GF-D8 (cell line): ENCODE results near the gene PNCK.

Experiments
- DNase-seq: peaks from one replicate; lab custom pipeline; 2025; lab: John Stamatoyannopoulos, UW

Gene PNCK

DNA sequence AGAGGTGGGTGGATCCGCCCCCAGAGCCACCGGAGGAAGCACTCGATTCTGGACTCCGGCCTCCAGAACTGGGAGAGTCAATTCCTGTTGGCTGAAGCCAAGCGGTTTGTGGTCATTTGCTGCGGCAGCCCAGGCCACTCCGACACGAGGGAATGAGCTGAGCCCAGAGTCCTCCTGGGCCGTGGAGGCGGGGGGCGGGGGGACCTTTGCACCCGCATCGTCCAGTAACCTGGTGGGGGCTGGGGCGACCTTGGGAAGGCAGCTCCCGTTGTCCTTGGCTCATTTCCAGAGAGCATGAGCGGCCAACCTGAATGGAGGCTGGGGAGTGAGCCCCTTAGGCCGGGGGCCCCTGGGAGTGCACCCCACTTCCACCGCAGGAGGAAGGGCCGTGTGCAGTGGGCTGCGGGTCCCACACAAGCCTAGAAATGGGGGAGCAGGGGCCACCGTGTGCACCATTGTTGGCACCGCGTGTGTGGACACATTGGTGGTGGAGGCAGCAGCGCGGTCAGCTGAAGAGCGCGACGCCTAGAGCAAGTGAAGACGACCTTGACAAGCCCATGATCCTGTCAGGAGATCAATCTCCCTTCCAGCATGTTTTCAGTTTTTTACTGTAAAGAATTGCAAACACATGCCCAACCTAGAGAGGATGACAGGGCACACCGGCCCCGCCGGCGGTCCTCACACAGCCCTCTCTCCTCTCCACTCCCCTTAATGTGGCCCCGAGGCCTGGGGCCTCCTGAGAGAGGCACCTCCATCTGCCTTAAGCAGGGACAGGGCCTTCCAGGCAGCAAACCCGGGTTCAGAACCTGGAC, 46.5 kb downstream of the PNCK start:
- DNase-seq, result no peak

DNA sequence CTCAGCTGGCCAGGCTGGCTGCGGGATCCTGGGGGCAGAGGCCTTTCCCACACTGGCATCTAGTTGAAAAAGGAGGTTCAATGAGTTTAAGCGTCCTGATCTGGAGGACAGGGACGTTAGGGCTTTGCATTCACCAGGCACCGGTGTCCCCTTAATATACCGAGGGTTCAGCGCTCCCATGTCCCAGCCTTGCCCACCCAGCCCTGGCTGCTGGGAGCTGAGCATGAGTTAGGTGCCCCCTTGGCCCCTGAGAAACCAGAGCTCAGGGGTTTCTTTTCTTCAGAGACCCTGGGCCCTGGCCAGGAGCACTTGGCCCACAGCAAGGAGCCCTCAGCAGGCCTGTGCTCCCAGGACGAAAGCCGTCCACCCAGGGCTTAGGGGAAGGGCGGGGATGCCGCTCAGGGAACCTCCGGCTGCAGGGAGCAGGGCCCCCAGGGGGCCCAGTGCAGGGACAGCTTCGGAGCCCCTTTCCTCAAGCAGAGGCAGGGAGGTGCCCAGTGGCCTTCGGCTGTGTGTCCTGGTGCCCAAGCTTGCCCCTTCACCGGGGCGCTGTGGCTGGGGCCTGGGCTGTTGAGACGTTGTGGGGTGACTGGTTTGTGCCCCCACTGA, 47.5 kb downstream of the PNCK start:
- DNase-seq, result no peak

DNA sequence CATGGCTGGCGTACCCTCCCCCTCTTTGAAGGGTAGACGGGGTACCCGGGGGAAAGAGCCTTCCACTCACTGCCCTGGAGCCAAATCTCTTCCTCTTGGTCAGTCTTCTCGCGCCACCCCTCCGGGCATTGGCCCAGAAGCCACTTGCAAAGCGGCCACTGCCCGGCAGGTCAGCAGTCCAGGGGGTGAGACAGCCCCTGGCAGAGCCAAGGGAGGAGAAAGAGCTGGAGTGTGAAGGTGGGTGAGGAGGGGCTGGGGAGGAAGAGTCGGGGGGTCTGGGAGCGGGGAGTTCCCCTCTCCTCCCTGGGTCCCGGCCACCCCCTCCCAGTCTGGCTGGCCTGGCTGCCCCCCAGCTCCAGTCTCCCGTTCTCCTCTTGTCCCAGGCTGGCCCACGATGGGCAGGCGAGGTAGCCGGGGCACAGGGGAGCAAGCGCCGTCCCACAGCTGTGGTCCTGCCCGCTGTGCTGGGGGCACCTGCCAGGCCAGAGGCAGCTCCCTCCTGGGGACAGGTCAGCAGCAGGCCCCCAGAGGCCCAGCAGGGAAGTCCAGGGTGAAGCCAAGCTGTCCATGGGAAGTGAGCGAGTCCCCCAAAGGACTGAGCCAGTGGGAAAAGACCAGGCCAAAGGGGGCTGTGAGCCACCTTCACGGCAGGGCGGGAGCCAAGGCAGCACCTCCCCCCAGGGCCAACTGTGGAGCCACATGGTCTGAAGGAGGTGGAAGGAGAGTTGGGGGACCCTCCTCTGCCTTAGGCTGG, 48.2 kb downstream of the PNCK start:
- DNase-seq, result no peak

- no peak for DNase-seq
Measured at GRCh38 chrX:153624196-153625091, 49.2 kb downstream of the PNCK start.

- no peak for DNase-seq
Measured at GRCh38 chrX:153623310-153624029, 50.1 kb downstream of the PNCK start.

- DNase-seq, result no peak
Measured at GRCh38 chrX:153622661-153623309, 50.8 kb downstream of the PNCK start.

GRCh38 chrX:153621949-153622598, 51.5 kb downstream of the PNCK start:
- no peak for DNase-seq

DNA sequence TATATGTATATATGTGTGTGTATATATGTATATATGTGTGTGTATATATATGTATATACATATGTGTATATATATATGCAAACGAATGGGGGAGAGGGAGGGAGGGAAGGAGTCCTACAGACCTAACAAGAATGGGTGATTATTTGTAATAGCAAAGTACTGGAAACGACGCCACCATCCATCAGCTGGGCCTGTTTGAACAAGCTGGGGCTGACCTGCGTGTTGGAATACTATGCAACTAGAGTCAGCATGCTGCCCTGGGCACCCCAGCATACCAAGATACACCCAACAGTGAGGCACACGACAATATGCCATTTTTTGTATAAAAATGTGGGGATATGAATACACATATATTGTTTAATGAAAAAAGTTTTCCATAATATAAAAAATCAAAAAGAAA, 53.0 kb downstream of the PNCK start:
- DNase-seq, result no peak
